ENCODE measurements around the gene EYA2.

Gene EYA2

DNA sequence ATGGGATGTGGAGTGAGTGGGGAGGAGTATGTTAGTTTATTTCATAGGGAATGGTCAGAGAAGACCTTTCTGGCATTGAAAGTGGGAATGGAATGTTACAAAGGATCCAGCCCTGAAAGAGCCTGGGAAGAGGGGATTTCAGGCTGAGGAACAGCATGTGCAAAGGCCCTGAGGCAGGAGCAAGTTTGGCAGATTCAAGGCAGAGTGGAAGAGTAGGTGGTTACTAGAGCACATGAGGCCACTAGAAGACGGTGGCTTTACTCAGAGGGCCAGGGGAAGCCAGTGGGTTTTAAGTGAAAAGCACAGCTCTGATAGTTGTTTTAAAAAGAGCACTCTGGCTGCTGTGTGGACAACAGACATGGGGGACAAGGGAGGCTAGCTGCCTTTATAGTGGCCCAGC is 234.7 kb downstream of the EYA2 start:
- FAIRE-seq (no peak), DNase-seq (ENCODE audit: insufficient read length, low spot score) (no peak)
- TF ChIP-seq POLR2A (IDR thresholded peaks at IDR 0.05; ENCODE audit: low read depth, low read length): no peak

DNA sequence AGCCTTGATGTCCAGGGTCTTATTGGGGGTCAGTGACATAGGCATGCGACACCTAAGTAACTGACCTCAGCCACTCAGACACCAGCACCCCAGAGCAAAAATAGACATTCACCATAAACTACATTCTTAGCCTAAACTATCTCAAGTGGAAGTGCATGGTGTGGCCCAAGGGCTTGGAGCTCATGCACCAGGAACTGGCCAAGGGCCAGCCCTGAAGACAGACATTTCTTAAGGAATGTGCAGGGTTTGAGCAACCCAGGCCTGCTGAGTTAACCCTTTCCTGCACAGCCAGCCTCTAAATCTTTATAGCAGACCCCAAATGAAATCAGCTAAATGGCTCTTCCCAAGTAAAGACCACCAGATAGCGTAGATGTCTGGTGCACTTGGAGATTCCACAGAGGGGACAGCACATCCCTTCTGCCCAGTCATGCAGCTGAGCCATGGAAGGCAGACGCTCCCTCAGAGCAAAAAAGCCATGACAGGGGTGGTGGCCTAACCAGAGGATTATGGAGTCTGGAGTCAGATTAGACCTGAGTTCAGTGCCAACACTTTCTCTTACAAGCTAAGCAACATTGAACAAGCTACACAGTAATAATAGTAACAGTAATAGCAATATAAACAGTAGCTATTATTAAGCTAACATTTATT is 239.3 kb downstream of the EYA2 start:
- no peak for TF ChIP-seq POLR2A (IDR thresholded peaks at IDR 0.05; ENCODE audit: low read depth, low read length)
- FAIRE-seq: no peak
- DNase-seq (ENCODE audit: insufficient read length, low spot score): peak; percentile 33

DNA sequence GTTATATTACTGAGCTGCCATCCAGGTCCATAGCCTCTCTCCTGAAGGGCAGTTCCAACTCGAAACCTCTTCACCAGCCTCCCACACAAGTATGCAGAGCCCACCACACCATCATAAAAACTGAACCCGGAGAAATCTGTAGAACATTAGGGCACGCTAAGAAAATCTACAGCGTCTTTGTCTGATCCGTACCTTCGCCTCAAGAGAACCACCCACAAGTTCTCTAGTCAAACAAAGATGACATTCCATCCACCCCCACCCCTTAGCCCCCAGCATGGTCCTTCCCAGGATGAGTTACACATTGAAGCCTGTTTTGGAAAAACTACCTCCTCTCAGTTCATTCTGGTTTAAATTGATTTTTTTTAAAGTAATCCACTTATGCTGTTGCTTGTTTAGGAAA is 242.1 kb downstream of the EYA2 start:
- FAIRE-seq (no peak), DNase-seq (ENCODE audit: insufficient read length, low spot score) (no peak)
- TF ChIP-seq POLR2A (IDR thresholded peaks at IDR 0.05; ENCODE audit: low read depth, low read length): no peak

DNA sequence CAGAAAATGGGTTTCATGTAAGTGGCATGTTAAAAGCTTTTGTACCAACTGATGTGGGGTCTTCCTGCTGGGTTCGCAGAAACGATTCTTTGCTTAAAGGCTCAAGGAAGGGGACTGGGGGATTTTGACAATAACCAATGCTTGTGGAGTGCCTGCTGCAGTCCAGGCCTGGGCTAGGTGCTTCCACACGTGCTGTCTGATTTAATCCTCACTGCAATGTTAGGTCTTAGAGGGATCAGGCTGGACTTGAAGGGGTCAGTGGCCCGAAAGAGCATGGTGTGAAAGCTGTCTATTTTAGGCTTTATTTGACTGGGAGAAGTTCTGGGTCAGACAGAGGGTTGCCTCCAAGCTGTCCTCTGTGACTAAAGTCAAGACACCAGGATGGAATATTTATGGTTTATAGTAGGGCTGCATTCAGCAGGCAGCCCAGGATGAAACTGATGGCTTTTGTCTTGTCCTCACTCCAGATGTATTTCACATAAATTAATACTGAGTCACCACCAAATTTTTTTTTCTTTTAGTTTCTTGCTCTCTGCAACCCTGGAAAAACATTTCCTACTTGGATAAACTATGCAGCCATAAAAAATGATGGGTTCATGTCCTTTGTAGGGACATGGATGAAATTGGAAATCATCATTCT is 242.7 kb downstream of the EYA2 start:
- no peak for FAIRE-seq
- DNase-seq (ENCODE audit: insufficient read length, low spot score): no peak
- no peak for TF ChIP-seq POLR2A (IDR thresholded peaks at IDR 0.05; ENCODE audit: low read depth, low read length)

DNA sequence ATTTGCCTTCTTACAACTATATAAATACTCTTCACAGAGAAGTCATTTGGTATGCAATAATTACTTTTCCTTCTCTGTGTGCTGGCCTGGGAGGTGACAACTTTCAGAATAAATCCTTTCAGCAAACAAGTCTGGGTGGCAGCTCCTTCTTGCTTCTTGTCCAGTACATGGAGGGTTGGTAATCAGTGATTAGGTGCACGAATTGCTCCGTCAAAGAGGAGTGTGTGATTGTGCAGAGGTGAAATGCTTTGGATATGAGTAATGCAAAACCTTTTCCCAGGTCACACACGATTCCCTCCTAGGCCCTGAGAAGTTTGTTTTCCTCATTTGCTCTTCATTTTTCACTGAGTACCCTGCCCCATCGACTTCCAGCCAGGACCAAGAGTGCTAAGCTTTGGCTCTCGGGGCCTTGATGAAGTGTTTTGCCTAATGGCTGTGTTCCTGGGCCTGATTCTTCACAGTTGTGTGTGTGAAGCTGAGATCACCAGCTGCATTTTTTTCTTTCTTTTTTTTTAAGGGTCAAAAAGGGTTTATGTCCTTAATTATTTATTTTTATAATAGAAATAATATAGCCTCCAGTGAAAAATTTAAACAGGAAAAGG is 245.4 kb downstream of the EYA2 start:
- FAIRE-seq (no peak), DNase-seq (ENCODE audit: insufficient read length, low spot score) (no peak)
- TF ChIP-seq POLR2A (IDR thresholded peaks at IDR 0.05; ENCODE audit: low read depth, low read length): no peak

DNA sequence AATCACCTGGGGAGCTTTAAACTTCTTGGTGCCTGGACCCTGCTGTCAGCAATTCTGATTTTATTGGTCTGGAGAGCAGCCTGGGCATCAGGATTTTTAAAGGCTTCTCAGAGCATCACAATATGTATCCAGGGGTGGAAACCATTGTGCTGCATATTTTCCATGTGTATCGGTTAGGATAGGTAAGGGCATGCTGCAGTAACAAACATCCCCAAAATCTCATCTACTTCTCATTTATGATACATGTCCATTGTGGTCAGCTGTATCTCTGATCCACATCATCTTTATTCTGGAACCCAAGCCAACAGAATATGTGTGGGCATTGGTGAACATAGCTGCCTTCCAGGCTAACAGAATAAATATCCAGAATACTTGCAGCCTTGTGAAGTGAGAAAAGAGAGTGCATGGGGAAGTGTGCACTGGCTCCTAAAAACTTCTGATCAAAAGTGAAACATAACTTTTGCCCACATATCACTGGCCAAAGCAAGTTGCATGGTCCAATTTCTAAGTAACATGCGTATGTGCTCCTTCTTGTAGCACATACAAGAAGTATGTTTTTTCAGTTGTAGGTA is 246.8 kb downstream of the EYA2 start:
- no peak for TF ChIP-seq POLR2A (IDR thresholded peaks at IDR 0.05; ENCODE audit: low read depth, low read length)
- FAIRE-seq (no peak), DNase-seq (ENCODE audit: insufficient read length, low spot score) (no peak)

DNA sequence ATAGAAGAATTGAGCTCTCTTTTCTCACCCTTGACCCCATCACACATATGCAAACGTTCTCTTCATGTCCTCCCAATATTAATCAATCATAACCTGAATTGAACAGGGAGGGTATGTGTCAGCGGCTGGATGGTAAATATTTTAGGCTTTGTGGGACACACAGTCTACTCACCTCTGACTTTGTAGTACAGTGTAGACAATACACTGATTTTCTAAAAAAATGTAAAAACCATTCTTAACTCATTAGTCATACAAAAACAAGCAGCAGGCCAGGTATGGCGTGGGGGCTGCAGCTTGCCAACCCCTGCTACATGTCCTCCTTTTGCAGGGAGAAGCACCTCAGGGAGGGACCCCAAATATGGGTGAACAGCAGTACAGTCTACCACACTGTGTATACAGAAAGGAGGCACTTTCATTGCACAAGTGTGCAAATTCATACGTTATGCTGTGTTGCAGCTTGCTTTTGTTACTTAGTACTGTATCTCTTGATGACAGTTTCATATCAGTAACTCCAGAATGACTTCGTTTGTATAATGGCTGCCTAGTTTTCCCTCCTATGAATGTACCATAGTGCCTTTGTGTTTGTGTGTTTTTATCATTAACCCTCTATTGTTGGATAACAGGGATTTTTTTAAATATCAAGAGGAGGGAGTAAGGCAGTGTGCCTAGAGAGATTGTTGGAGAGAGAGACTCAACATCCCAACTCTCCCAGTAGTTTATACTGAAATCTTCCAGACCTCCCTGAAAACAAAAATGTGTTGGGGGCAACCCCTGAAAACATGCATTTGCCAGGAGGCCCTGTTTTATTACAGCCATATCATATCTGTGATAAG is 247.5 kb downstream of the EYA2 start:
- no peak for TF ChIP-seq POLR2A (IDR thresholded peaks at IDR 0.05; ENCODE audit: low read depth, low read length)
- DNase-seq (ENCODE audit: insufficient read length, low spot score): no peak
- no peak for FAIRE-seq

DNA sequence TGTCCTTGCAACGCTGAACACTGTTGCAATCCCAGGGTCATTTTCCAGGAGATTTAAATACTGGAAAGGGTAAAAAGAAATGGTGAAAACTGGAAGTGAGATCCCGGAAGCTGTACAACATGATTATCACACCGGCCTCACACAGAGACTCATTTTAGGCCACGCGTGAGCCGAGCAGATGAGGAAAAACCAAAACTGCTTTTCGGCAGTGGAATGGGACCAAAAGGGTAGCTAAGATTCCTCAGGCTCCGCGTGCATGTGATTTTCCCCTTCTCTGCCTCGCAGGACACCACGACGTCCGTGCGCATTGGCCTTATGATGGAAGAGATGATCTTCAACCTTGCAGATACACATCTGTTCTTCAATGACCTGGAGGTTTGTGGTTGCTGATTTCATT is 248.1 kb downstream of the EYA2 start:
- DNase-seq (ENCODE audit: insufficient read length, low spot score) (no peak), FAIRE-seq (no peak)
- no peak for TF ChIP-seq POLR2A (IDR thresholded peaks at IDR 0.05; ENCODE audit: low read depth, low read length)

DNA sequence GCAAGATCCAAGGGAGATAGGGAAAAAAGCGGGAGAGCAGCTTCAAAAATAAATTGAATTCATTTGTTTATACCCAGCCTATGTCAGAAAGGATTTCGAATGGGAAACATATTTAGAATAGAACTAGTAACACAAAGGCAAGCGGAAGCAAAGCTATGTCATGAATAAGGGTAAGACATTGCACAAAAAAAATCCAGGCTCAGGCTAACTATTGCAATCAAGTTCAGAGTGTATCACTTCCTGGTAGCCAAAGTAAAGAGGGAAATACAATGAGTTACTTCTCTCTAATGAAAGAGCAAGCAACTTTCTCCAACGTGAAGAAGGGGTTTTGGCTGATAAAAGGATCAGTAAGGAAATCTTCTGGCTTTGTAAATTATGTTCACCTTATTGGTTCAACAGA is 249.0 kb downstream of the EYA2 start:
- FAIRE-seq: no peak

DNA sequence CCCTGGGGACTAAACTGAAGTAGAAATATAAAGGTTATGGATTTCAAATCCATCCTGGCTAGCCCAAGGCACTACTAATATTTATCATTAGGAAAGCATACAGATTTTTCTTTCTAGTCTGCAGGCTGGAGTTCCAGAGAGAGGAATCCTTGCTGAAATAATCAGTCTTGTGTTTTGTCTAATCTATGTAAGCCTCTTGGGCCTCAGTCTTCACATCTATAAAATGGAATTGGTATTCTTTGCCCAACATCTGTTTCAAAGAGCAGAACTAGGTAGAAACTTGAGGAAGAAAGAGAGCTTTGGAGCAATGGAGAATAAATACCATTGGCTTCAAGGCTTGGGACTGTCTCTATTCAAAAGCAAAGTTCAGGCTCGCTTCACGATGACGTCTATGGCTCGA is 249.8 kb downstream of the EYA2 start:
- DNase-seq (ENCODE audit: insufficient read length, low spot score) (no peak), FAIRE-seq (no peak)
- TF ChIP-seq POLR2A (IDR thresholded peaks at IDR 0.05; ENCODE audit: low read depth, low read length): no peak

More for the DNA sequence above, 249.0 kb downstream of the EYA2 start:
- TF ChIP-seq POLR2A (IDR thresholded peaks at IDR 0.05; ENCODE audit: low read depth, low read length): no peak
- no peak for DNase-seq (ENCODE audit: insufficient read length, low spot score)

DNA sequence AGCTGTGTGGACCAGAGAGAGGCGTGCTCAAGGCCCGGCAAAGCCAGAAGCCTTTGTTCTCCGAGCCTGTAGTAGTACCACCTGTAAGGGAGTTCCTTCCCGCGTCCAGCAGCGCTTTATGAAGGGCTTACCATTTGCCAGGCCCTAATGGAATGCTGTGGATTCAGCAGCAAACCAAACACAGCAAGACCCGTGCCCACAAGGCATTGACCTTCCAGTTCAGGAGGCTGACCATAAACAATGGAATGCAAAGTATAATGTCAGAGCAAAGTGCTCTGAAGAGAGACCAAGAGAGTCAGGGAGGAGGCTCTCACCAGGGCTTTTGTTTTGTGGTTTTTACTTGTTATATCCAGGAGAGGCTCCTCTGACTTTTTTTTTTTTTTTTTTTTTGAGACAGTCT is 252.0 kb downstream of the EYA2 start:
- DNase-seq (ENCODE audit: insufficient read length, low spot score): peak; percentile 56
- FAIRE-seq: no peak
- TF ChIP-seq POLR2A (IDR thresholded peaks at IDR 0.05; ENCODE audit: low read depth, low read length): no peak

DNA sequence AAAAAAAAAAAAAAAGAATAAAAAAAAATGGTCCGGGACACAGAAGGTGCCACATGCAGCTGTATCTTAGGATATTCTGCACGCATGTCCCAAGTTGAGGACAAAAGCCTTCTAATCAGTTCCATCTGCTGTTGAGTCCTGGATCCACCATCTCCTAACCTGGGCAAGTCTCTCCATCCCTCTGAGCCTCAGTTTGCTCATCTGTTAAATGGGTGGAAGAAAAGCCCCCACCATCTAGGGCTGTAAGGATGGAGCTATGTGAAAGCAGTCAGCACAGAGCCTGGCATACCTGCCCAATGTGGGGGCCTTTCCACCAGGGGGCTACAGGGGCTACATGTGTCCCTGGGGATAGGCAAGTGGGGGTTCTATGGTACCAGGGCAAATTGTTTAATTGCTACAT is 253.4 kb downstream of the EYA2 start:
- FAIRE-seq (no peak), DNase-seq (ENCODE audit: insufficient read length, low spot score) (no peak)
- TF ChIP-seq POLR2A (IDR thresholded peaks at IDR 0.05; ENCODE audit: low read depth, low read length): no peak

DNA sequence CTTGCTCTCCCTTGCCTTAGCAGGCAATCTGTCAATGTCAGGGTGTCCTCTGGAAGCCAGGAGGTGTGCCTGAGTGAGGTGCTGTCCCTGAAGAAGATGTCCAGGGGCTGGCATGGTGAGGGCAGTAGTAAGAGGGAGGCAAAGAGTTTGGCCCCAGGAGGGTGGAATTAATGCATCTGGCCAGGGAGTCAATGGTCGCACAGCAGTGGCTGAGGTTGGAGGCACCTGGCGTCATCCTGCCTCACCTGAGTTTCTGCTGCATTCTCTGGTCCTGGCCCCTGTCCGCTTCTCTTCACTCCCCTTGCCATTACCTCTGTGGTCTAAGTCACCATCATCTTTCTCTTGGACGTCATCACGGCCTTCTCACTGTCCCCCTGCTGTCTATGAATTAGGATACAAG is 255.3 kb downstream of the EYA2 start:
- TF ChIP-seq POLR2A (IDR thresholded peaks at IDR 0.05; ENCODE audit: low read depth, low read length): no peak
- FAIRE-seq: no peak
- DNase-seq (ENCODE audit: insufficient read length, low spot score): no peak
